Right cardiac atrium (tissue), 5 donors: ENCODE data around the gene IL17REL. TPM values are rescaled to one million over a fixed set of nuclear protein-coding genes. Genes with fewer than 3 reads are reported as not detected.
A peak's percentile ranks its signal among the peaks of the same experiment; 100 is the strongest.

Experiments used
- ATAC-seq, 2 donors: fragments of 200-7000 bp; cut with Tn5 transposase; one replicate each; pipeline versions ENCODE4 v1.8.0 to v1.9.1; 2020; ENCODE audit warnings: moderate library complexity in 2 of 2, mild to moderate bottlenecking in 1 of 2
- DNase-seq, 3 donors: peaks; one replicate each; pipeline ENCODE4 v3.0.0-alpha.2; 2020
- H3K27ac ChIP-seq: one replicate; pipeline ENCODE4 v1.5.1; 2013; ENCODE audit warnings: mild to moderate bottlenecking, low read length, control low read depth, moderate library complexity
- H3K27me3 ChIP-seq: one replicate; pipeline ENCODE4 v1.6.1; 2013; ENCODE audit not compliant: control insufficient read depth, insufficient read depth
- H3K4me1 ChIP-seq: one replicate; pipeline ENCODE4 v1.6.1; 2013; ENCODE audit warnings: low read length; ENCODE audit not compliant: control insufficient read depth, insufficient read depth
- H3K4me3 ChIP-seq: one replicate; pipeline ENCODE4 v1.5.1; 2013; ENCODE audit warnings: low read length, control low read depth
- H3K9me3 ChIP-seq: one replicate; pipeline ENCODE4 v1.6.1; 2013; ENCODE audit warnings: low read length; ENCODE audit not compliant: control insufficient read depth
- WGBS: extraction: QIAGEN DNeasy Blood & Tissue Kit; methylation state at CpG from one replicate; pipeline ENCODE4 v1.1.7; 2013; 5-methylcytosine and 5-hydroxymethylcytosine counted together
- intact Hi-C, 4 donors: fragments of 100-400 bp; cut with DNase I; formaldehyde crosslinking; loops; one replicate each; pipeline versions ENCODE4 v1.11.0 to v1.14.0; 2022 to 2023
- polyA plus RNA-seq: library from polyadenylated mRNA; stranded (reverse); fragments of 200-250 nt; gene quantifications from one replicate; pipeline ENCODE4 v1.2.3, GENCODE V29; 2013
- total RNA-seq, 4 donors: library from RNA; stranded (reverse); fragmentation: NEBNext Ultra II Directional; extraction: Animal tissue kit (Norgen Biotek cat#: 25700); gene quantifications; one replicate each; pipeline ENCODE4 v1.2.1, GENCODE V29; 2021
- donor health status: healthy with polysubstance abuse.
- donor health status: DM: no; HTN: yes; CAD: no.
- donor health status: DM: no; HTN: no; CAD: no.
- donor health status: DM: no; HTN: yes; CAD: no; lungs with severe emphysema.
- donor health status: DM: yes; HTN: yes; CAD: no.

IL17REL gene
- total and polyA plus RNA-seq, 5 donors = 0.06 TPM; not detected in 4

DNA sequence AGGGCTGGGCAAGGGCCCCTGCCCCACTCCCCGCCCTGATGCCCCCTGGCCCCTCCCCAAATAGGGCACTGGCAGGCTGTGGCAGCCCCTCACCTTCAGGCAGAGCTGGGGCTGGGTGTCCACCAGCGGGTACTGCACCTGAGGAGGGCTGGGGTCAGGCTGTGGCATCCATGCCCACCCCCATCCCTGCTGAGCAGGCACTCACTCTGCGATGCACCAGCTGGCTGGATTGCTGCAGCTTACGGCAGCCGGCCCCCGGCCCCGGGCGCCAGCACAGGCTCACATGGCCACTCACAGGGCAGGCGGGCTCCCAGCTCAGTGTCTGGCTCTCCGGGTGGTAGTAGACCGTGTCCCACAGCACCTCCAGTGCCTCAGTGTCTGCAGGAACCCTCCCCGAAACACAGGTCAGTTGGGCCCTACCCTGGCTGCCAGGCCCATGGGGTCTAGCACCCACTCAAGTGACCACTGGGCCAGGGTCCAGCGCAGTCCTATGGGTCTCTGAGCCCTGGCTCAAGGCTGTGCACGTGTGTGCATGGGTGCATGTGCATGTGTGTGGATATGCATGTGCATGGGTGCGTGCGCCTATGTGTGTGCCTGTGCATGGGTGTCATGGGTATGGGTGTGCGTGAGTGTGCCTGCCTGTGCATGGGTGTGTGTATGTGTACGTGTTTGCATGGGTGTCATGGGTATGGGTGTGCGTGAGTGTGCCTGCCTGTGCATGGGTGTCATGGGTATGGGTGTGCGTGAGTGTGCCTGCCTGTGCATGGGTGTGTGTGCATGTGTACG, 14.4 kb downstream of the IL17REL start:
- intact Hi-C loops = no loop called here
- H3K9me3 ChIP-seq = no peaks in the 10 kb centered on the region
- H3K4me3 ChIP-seq = no peak overlapping the region
- no peaks in the 10 kb centered on the region for H3K4me1 ChIP-seq
- ATAC-seq = no peak
- H3K27ac ChIP-seq = no peak overlapping the region
- DNase-seq = no peak
- H3K27me3 ChIP-seq = no peaks in the 10 kb centered on the region
- WGBS = 93% methylated on average over 21 of the region's 21 CpGs

GRCh38 chr22:49997251-49997599, 15.3 kb downstream of the IL17REL start:
- Histone ChIP-seq H3K27me3 (no peaks in the 10 kb centered on the region), H3K4me1 (no peaks in the 10 kb centered on the region), H3K9me3 (no peaks in the 10 kb centered on the region), H3K4me3 (no peak overlapping the region), H3K27ac (no peak overlapping the region)
- intact Hi-C loops = no loop called here
- DNase-seq (no peak), ATAC-seq (no peak)
- WGBS = 87% methylated on average over 12 of the region's 12 CpGs

DNA sequence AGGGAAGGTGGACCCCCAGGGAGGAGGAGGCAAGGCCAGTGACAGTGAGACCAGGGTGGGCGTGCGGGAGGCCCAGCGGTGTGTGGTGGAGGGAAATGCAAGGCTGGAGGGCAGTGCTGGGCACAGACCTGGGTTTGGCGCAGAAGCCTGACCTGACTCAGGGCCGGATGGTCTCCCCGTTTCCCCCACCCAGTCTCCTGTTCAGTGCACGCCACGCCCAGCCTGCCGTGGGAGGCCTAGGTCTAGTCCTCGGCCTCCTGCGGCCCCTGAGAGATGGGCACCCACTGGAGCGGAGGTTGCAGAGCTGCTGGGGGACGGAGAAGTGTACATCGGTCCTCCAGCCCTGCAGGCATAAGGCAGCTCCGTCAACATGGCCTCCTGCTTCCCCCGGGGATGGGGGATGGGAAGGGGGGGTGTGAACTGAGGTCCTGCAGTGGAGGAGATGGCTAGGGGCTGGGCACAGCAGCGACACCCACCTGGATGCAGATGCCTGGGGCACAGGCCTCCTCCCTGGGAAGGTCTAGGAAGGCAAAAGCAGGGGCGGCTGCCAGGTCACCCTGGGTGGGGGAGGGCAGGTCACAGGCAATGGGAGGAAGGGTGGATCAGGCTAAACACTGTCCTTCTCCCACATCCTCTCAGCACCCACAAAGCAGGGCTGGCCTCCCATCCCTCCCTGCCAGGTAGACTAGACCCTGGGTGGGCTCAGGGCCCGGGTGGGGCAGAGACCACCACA, 15.9 kb downstream of the IL17REL start:
- Histone ChIP-seq H3K9me3 (no peaks in the 10 kb centered on the region), H3K4me1 (no peaks in the 10 kb centered on the region), H3K27ac (no peak overlapping the region), H3K27me3 (no peaks in the 10 kb centered on the region), H3K4me3 (no peak overlapping the region)
- 85% methylated on average over 19 of the region's 19 CpGs for WGBS
- intact Hi-C loops = no loop called here
- ATAC-seq = no peak
- DNase-seq = peak in 1 of 3 donors; percentile 35

- no peaks in the 10 kb centered on the region for H3K9me3 ChIP-seq
- no peak for ATAC-seq
- H3K4me3 ChIP-seq = no peak overlapping the region
- intact Hi-C loops = no loop called here
- WGBS = 87% methylated on average over 4 of the region's 4 CpGs
- H3K27me3 ChIP-seq = no peaks in the 10 kb centered on the region
- H3K4me1 ChIP-seq = no peaks in the 10 kb centered on the region
- DNase-seq = no peak
- no peak overlapping the region for H3K27ac ChIP-seq
Measured at GRCh38 chr22:49996119-49996517, 16.4 kb downstream of the IL17REL start.

- Histone ChIP-seq H3K4me3 (no peak overlapping the region), H3K27ac (no peak overlapping the region), H3K9me3 (no peaks in the 10 kb centered on the region), H3K27me3 (no peaks in the 10 kb centered on the region), H3K4me1 (no peaks in the 10 kb centered on the region)
- ATAC-seq (no peak), DNase-seq (peak in 1 of 3 donors; percentile 49)
- intact Hi-C loops = no loop called here
- 80% methylated on average over 10 of the region's 10 CpGs for WGBS
Measured at GRCh38 chr22:49995361-49996118, 17.0 kb downstream of the IL17REL start.

GRCh38 chr22:49995041-49995360, 17.6 kb downstream of the IL17REL start:
- H3K9me3 ChIP-seq = no peaks in the 10 kb centered on the region
- no peaks in the 10 kb centered on the region for H3K27me3 ChIP-seq
- WGBS = 72% methylated on average over 3 of the region's 3 CpGs
- H3K4me3 ChIP-seq = no peak overlapping the region
- DNase-seq (no peak), ATAC-seq (no peak)
- H3K4me1 ChIP-seq = no peaks in the 10 kb centered on the region
- intact Hi-C loops = no loop called here
- H3K27ac ChIP-seq = no peak overlapping the region

GRCh38 chr22:49994361-49995040, 18.1 kb downstream of the IL17REL start:
- ATAC-seq (no peak), DNase-seq (peak in 1 of 3 donors; percentile 53)
- Histone ChIP-seq H3K27ac (no peak overlapping the region), H3K4me3 (no peak overlapping the region), H3K27me3 (no peaks in the 10 kb centered on the region), H3K4me1 (no peaks in the 10 kb centered on the region), H3K9me3 (no peaks in the 10 kb centered on the region)
- intact Hi-C loops = loop anchor here in 2 of 4 donors (5.0 kb wide), 2 partner anchors 62 to 67 kb away; no protein-coding TSS in a partner anchor
- 92% methylated on average over 21 of the region's 21 CpGs for WGBS

DNA sequence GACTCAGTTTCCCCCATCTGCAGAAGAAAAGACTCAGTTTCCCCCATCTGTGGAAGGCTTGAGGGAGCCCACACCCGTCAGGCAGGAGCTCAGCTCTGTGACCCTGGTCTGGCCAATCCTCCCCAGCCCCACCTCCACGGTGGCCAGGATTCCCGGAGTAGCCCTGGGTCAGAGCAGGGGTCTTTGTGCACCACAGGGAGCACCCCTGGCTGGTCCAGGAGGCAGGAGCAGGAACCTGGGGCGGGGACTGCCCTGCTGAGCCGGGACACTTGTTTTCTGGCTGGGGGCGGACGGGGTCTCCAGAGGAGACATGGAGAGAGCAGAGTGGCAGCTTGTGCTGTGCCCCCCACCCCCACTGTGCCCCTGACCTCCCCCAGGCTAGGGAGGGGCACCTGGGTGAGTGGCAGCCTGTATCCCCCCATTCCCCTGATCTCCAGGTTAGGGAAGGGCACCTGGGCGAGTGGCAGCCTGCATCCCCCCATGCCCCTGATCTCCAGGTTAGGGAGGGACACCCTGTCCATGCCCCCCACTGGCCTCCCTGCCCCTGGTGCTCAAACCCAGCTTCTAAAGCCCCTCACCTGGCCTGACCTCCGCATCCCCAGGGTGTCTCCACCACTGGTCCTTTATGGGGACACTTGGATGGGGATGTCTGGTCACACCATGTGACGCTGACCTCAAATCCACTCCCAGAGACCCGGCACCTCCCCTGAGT, 18.8 kb downstream of the IL17REL start:
- Histone ChIP-seq H3K4me3 (no peak overlapping the region), H3K27ac (no peak overlapping the region), H3K27me3 (no peaks in the 10 kb centered on the region), H3K4me1 (no peaks in the 10 kb centered on the region), H3K9me3 (no peaks in the 10 kb centered on the region)
- 75% methylated on average over 11 of the region's 11 CpGs for WGBS
- ATAC-seq (peak in 1 of 2 donors; percentile 3), DNase-seq (peak in 1 of 3 donors; percentile 41)
- intact Hi-C loops = loop anchor here in 2 of 4 donors (5.0 kb wide), 2 partner anchors 62 to 67 kb away; no protein-coding TSS in a partner anchor

DNA sequence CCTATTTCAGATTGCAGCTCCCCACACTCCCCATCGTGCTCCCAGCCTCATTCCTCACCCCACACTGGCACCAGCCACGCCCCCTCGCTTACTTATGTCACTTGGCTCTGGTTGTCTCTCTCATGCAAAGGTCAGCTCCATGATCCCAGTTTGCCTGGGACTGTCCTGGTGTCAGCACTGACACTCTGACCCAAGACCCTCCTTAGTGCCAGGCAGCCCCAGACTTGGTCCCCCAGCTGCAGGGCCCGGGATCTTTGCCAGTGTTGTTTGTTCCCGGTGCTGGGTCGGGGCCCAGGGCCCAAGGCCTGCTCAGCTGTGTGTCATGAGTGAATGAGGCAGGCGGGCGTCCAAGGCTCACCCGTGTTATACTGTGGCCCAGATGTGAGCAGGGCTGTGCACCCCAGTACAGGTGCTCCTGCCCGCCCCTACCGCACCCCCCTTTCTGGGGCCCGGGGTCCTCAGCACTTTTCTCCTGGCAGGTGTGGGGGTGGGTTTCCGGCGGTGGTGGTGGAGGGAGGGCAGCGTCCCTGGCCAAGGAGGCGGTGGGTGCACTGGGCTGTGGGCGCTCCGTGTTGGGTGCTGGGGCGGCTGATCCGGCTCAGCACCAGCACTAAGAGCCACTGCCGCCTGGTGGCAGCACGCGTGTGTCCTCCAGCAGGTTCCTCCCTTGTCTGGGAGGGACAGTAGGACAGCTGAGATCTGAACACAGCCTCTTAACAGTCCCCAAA, 19.5 kb downstream of the IL17REL start:
- H3K27me3 ChIP-seq = no peaks in the 10 kb centered on the region
- DNase-seq (peak; percentile 67 to 89 (median 85)), ATAC-seq (peak; percentile 72 to 77)
- 40% methylated on average over 23 of the region's 23 CpGs for WGBS
- H3K4me3 ChIP-seq = no peak overlapping the region
- no peaks in the 10 kb centered on the region for H3K9me3 ChIP-seq
- H3K4me1 ChIP-seq = no peaks in the 10 kb centered on the region
- intact Hi-C loops = loop anchor here in 2 of 4 donors (5.0 kb wide), 2 partner anchors 61 to 66 kb away; no protein-coding TSS in a partner anchor
- no peak overlapping the region for H3K27ac ChIP-seq
